ENCODE measurements around the gene KCNJ5. TPM values are rescaled to one million over a fixed set of nuclear protein-coding genes. Genes with fewer than 3 reads are reported as not detected.

Gene KCNJ5
- polyA plus RNA-seq, 3 donors from 2014 or later, result not detected

GRCh38 chr11:128879817-128880216 is 11.3 kb upstream of the KCNJ5 start:
- H3K27me3 Mint-ChIP-seq (ENCODE audit: low read depth in 3 of 3), result peaks cover 12 to 19% (median 13%) of the 10 kb centered on the region in 3 donors
- H3K27ac Mint-ChIP-seq, result no peak overlapping the region
- H3K4me3 Mint-ChIP-seq, result no peak overlapping the region
- no peaks in the 10 kb centered on the region for H3K36me3 Mint-ChIP-seq
- H3K4me1 Mint-ChIP-seq, result peaks cover 1 to 3% of the 10 kb centered on the region in 2 donors
- DNase-seq, result no peak
- H3K9me3 Mint-ChIP-seq, result no peaks in the 10 kb centered on the region

DNA sequence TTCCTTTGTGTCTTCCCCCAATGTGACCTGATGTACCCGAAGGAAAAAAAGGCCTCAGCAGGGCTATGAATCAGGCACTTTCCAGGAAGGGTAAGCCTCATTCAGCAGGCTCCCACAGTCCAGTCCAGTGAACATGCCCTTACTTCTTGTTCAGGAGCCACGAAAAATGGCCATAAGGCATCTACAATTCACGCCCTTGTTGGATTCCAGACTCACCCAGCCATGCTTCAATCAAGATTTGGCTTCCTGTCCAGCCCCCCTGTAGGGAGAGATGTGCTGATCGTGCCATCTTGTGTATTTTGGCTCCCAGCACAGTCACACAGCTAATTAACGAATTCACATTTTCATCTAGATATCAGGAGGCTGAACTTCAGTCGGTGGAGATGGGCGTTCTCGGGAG is 9.9 kb upstream of the KCNJ5 start:
- Mint-ChIP-seq H3K36me3 (no peaks in the 10 kb centered on the region), H3K27me3 (ENCODE audit: low read depth in 3 of 3) (peaks cover 10 to 18% (median 14%) of the 10 kb centered on the region in 3 donors), H3K4me1 (peaks cover 8 to 10% of the 10 kb centered on the region in 2 donors), H3K27ac (no peak overlapping the region), H3K9me3 (peaks cover 0 to 1% (median 0%) of the 10 kb centered on the region in 6 donors), H3K4me3 (no peak overlapping the region)
- no peak for DNase-seq

DNA sequence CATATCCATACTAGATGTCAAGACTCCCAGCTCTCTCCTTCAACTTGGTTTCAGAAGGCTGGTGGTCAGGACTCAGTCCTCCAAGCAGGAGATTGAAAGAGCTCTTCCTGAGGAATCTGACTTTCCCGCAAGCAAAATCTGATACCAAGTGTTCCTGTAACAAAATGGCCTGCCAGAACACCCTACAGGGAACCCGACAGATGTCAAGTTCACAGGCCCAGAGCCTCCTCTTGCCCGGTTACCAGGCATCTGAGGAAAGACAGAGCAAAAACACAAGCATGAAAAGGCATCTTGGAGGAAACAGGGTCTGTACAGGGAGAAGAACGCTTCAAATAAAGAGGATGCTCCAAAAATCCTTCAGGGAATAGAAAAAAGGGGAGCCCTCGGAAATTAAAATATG is 8.7 kb upstream of the KCNJ5 start:
- Mint-ChIP-seq H3K27ac (no peak overlapping the region), H3K4me3 (no peak overlapping the region), H3K36me3 (no peaks in the 10 kb centered on the region), H3K27me3 (ENCODE audit: low read depth in 3 of 3) (peaks cover 13 to 20% (median 18%) of the 10 kb centered on the region in 3 donors), H3K4me1 (peaks cover 19 to 21% of the 10 kb centered on the region in 2 donors), H3K9me3 (peaks cover 0 to 1% (median 0%) of the 10 kb centered on the region in 6 donors)
- no peak for DNase-seq

- no peak for DNase-seq
- Mint-ChIP-seq H3K4me3 (no peak overlapping the region), H3K36me3 (no peaks in the 10 kb centered on the region), H3K4me1 (peaks cover 19 to 27% of the 10 kb centered on the region in 2 donors), H3K9me3 (peaks cover 0 to 1% (median 0%) of the 10 kb centered on the region in 6 donors), H3K27ac (no peak overlapping the region), H3K27me3 (ENCODE audit: low read depth in 3 of 3) (peaks cover 14 to 26% (median 23%) of the 10 kb centered on the region in 3 donors)
These were observed 7.1 kb upstream of the KCNJ5 start for GRCh38 chr11:128884054-128884453.

- Mint-ChIP-seq H3K4me3 (no peak overlapping the region), H3K9me3 (peaks cover 0 to 1% (median 0%) of the 10 kb centered on the region in 6 donors), H3K4me1 (peaks cover 19 to 27% of the 10 kb centered on the region in 2 donors), H3K27ac (no peak overlapping the region), H3K36me3 (no peaks in the 10 kb centered on the region), H3K27me3 (ENCODE audit: low read depth in 3 of 3) (peaks cover 14 to 34% (median 27%) of the 10 kb centered on the region in 3 donors)
- peak; percentile 70 to 73 (median 71) for DNase-seq
These were observed 6.3 kb upstream of the KCNJ5 start for GRCh38 chr11:128884703-128885338.

DNA sequence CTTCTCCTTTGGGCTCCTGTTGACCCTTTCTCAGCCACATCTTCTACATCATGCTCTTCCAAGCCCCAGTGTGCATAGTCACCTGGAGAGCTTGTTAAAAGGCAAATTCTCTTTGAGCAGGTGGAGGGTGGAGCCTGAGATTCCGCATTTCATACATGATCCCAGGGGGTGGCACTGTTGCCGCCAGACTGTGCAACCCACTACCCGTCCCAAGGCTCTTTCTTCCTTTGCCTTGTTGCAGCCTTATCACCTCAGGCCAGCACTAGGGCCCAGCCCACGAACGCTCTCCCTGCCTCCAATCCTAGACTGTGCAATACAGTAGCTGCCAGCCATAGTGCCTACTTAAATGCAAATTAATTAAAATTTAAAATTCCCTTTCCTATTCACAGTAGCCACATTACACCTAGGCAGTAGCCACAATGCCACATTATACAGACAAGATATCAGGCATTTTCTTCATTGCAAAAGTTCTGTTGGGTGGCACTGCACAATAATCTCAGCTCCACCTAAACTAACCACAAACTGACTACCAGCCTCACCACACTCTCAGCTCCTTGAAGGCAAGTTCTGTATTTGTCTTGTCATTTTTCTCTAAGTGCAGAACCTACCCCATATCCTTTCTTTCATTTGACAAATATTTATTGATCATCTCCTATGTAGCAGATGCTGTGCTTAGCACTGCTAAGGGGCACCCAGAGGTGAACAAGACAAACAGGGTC is 4.6 kb upstream of the KCNJ5 start:
- peak overlapping the region in 4 of 5 donors; percentile 1 to 41 (median 33) for H3K4me3 Mint-ChIP-seq
- peaks cover 26 to 35% of the 10 kb centered on the region in 2 donors for H3K4me1 Mint-ChIP-seq
- H3K36me3 Mint-ChIP-seq, result no peaks in the 10 kb centered on the region
- H3K27me3 Mint-ChIP-seq (ENCODE audit: low read depth in 3 of 3), result peaks cover 16 to 37% (median 31%) of the 10 kb centered on the region in 3 donors
- DNase-seq, result peak in 1 of 3 donors; percentile 45
- peaks cover 0 to 1% (median 0%) of the 10 kb centered on the region in 6 donors for H3K9me3 Mint-ChIP-seq
- no peak overlapping the region for H3K27ac Mint-ChIP-seq

DNA sequence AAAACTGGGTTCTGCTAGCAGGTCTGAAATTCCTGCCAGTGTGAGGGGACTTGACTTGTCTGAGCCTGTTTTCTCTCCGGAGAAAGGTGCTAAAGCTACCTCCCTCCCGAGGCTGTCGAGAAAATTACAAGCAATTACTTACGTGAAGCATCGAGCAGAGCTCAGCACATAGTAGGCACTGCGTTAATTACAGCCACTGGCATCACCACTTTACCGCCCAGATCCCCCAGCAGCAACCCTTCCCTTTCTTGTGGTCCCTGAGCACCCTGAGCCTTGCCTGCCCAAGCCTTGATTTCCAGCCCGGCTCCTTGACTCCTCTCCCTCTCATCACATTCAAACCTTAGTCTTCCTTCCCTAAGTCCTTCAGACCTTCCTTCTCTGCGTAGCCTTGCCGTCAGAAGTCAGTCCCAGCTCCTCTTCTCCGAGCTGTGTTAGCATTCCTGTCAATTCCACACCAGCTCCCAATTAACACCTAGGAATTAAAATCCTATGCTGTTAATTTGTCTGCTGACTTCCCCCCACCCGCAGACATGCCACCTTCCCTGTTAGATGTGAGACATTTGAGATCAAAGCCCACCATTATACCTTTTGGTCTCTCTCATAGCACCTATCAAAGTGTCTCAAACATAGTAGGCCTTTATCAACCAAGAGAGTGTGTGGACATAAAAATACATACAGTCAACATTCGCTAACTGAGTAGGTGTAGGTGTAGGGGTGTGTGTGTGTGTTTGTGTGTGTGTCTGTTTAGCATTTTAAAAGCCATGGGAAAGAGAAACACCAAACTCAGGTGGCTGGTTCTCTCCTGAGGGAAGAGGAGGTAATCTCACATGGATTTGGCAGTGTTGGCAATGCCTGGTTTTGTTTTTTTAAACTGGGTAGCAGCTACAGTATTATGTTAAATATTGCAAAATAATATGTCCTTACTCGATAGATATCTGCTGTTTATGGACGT is 2.8 kb upstream of the KCNJ5 start:
- Mint-ChIP-seq H3K4me3 (no peak overlapping the region), H3K27ac (no peak overlapping the region), H3K36me3 (no peaks in the 10 kb centered on the region), H3K27me3 (ENCODE audit: low read depth in 3 of 3) (peaks cover 22 to 34% (median 32%) of the 10 kb centered on the region in 3 donors), H3K4me1 (peaks cover 28 to 43% of the 10 kb centered on the region in 2 donors), H3K9me3 (peaks cover 0 to 1% (median 0%) of the 10 kb centered on the region in 6 donors)
- no peak for DNase-seq

DNA sequence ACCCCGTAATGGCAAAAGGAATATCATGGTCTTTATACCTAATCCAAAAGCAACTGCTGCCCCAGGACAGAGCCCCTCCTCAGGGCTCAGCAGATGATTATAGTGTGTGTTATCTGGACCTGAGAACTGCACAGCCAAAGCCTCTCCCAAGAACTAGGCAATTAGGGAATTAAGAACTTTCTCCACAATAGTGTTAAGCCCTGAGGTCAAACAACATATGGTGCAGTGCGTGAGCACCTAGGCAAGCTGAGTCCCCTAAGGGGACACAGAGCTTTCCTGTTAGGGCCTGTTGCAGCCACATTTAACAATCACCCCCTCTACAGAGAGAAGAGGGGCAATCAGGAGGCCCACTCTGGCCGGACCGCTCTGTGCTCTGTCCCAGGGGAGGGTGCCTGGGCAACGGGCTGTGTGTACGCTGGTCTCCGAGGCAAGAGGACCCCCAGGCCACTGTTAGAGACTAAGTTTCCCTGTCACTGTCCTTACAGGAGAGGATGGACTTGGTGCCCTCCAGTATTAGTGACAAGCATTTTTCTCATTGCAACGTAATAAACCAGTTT is 1.4 kb upstream of the KCNJ5 start:
- no peak overlapping the region for H3K27ac Mint-ChIP-seq
- peak overlapping the region in 2 of 5 donors; percentile 23 to 90 for H3K4me3 Mint-ChIP-seq
- peaks cover 21 to 32% (median 27%) of the 10 kb centered on the region in 3 donors for H3K27me3 Mint-ChIP-seq (ENCODE audit: low read depth in 3 of 3)
- peaks cover 0 to 1% (median 0%) of the 10 kb centered on the region in 6 donors for H3K9me3 Mint-ChIP-seq
- H3K4me1 Mint-ChIP-seq, result peaks cover 29 to 41% of the 10 kb centered on the region in 2 donors
- H3K36me3 Mint-ChIP-seq, result no peaks in the 10 kb centered on the region
- DNase-seq, result no peak

- peaks cover 20 to 31% (median 26%) of the 10 kb centered on the region in 3 donors for H3K27me3 Mint-ChIP-seq (ENCODE audit: low read depth in 3 of 3)
- H3K4me1 Mint-ChIP-seq, result peaks cover 28 to 38% of the 10 kb centered on the region in 2 donors
- no peak overlapping the region for H3K27ac Mint-ChIP-seq
- peak overlapping the region in 2 of 5 donors; percentile 14 to 90 for H3K4me3 Mint-ChIP-seq
- peaks cover 0 to 1% (median 0%) of the 10 kb centered on the region in 6 donors for H3K9me3 Mint-ChIP-seq
- no peaks in the 10 kb centered on the region for H3K36me3 Mint-ChIP-seq
- no peak for DNase-seq
These were observed 977 bp upstream of the KCNJ5 start for GRCh38 chr11:128890216-128890542.

DNA sequence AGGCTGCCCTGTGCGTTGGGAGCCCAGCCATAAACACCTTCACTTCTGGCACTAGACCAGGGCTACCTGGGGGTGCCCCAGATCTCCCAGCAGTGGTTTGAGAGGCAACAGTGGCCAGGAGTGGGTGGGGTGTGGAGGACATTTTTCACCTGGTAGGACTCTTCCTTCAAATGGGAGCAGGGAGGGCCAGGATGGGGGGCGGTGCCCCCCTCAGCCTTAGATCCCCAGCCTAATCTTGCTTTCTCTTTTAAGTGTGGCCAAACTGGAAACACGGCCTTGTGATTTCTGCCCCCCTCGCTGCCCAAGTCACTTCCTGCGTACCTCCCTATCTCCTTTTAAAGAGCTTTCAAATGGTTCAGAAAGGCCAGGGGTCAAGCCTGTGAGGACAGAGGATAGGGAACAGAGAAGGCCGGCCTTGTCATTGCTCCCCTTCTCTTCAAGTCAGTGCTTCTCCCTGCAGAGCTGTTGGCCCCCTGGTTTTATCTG is 800 bp downstream of the KCNJ5 start:
- no peaks in the 10 kb centered on the region for H3K9me3 Mint-ChIP-seq

DNA sequence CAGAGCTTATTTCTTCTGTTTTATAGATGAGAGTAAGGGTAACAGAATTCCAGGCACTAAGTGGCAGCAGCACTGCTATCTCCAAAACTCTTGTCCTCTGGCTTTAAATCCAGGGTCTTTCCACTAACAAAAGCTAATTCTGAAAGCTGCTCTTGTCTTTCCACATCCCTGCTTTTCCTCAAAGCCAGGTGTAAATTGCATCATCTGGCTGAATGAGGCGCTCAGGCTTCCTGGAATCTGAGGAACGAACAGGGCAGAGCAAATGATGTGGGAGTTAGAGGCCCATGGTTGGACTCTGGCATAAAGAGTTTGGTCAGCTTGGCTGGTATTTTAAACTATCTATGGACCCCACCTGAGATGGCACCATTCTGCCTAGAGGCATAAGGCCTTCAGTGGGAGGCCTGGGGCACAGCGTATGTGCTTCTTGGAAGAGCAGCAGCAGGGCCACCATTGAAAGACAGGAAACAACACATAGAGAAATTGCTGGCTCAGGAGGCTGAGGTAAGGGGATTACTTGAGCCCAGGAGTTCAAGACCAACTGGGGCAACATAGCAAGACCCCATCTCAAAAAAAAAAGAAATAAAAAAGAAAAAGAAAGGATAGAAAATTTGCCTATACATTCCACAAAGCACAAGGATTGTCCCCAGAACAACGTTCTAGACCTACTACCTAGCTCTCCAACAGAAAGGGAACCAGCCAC is 1.9 kb downstream of the KCNJ5 start:
- H3K27me3 Mint-ChIP-seq (ENCODE audit: low read depth in 3 of 3), result peaks cover 12 to 31% (median 16%) of the 10 kb centered on the region in 3 donors
- no peaks in the 10 kb centered on the region for H3K36me3 Mint-ChIP-seq
- H3K9me3 Mint-ChIP-seq, result no peaks in the 10 kb centered on the region
- H3K4me3 Mint-ChIP-seq, result no peak overlapping the region
- no peak overlapping the region for H3K27ac Mint-ChIP-seq
- DNase-seq, result no peak
- peaks cover 11 to 20% of the 10 kb centered on the region in 2 donors for H3K4me1 Mint-ChIP-seq

More for the DNA sequence above, 800 bp downstream of the KCNJ5 start:
- Mint-ChIP-seq H3K27me3 (ENCODE audit: low read depth in 3 of 3) (peaks cover 18 to 31% (median 18%) of the 10 kb centered on the region in 3 donors), H3K4me1 (peaks cover 15 to 26% of the 10 kb centered on the region in 2 donors), H3K4me3 (peak overlapping the region in 3 of 5 donors; percentile 11 to 70 (median 67)), H3K36me3 (no peaks in the 10 kb centered on the region), H3K27ac (no peak overlapping the region)
- DNase-seq, result no peak

DNA sequence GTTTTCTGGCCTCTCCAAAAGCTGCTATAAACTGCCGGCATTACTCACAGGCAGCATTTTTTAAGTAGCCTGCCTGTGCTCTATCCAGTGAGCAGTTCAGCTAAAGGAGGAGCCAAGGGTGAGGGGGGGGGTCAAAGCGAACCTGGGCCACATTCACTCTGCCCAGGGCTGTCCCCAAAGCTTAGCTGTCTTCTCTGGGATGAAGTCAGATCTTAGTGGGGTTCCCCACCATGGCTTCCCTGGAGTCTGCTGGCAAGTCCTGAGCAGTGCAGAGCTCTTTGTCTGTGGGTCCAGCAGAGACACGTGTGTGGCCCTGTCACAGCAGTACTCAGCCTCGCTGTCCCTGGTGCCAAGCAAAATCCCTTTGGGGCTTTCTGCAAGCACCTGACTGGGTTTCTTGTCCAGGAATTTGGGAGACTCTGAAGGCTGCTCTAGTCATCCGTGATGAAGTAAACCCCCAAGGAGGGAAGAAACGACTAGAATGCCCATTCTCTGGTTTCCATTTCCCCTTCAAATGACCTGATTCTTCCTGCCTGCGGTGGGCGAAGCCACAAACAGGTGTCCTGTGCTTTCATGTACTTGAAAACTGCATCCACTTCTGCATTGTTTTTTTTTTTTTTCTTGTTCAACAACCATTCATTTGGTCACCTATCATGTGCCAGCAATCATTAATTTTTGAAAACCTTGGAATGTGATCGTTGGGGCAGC is 2.6 kb downstream of the KCNJ5 start:
- Mint-ChIP-seq H3K9me3 (no peaks in the 10 kb centered on the region), H3K27me3 (ENCODE audit: low read depth in 3 of 3) (peaks cover 14 to 24% (median 15%) of the 10 kb centered on the region in 3 donors), H3K36me3 (no peaks in the 10 kb centered on the region), H3K4me3 (no peak overlapping the region), H3K27ac (no peak overlapping the region), H3K4me1 (peaks cover 11 to 16% of the 10 kb centered on the region in 2 donors)
- DNase-seq, result no peak
